NCI-H1105 treated with DMSO at 0.1 percent for 48 hours (cell line): ENCODE measurements around the gene SLC35F3.
A peak's percentile ranks its signal among the peaks of the same experiment; 100 is the strongest.
"Not testable (repeated sequence)": the region's sequence is repeated elsewhere in the genome, so short reads cannot be mapped to it uniquely, and the experiment has no call there.

Experiments used
- DNase-seq: peaks from one replicate; lab custom pipeline; 2025; lab: John Stamatoyannopoulos, UW

Gene SLC35F3

DNA sequence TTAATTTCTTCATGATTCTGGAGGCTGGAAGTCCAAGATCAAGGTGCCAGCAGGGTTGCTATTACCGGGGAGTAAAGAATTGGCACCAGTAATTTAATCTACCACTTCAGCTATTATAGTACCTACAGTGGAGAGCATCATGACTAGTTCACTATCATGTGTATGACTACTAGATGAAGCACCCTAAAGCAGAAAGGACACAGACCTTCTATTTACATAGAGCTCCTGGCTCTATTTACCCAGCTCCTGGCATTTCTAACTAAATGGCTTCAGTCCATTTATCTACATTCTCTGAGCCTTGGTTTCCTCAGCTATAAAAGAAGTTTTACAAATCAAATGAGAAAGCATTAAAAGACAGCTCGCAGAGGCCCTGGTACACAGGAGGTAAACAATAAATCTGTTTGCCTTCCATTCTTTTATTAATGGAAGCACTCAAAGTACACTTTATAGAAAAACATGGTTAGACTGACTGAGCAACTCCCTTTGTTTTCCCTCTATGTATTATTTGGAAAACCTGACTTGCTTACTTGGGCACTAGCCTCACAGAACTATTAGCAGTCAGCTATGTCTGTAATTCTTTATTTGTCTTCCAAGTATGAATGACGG, 203.0 kb downstream of the SLC35F3 start:
- peak; percentile 29 for DNase-seq

DNA sequence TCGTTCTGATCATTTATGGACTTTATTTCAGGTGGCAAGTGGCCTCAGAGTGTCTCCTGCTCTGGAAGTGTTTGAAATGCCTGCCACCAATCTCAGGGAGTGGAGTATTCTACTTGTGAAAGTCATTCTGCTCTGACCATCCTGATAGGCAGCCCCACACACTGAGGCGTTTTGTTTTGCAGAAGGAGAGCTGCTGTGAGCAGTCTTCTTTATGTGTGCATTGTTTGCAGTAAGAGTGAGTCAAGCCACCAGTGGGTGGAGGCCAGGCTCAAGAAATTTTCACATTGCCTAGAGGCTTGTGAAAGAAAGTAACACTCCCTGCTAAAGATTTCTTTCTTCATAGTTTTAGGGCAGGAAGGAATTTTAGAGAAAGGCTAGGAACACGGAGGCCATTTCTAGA, 204.4 kb downstream of the SLC35F3 start:
- no peak for DNase-seq

GRCh38 chr1:234109840-234110239, 205.4 kb downstream of the SLC35F3 start:
- DNase-seq, result no peak

DNA sequence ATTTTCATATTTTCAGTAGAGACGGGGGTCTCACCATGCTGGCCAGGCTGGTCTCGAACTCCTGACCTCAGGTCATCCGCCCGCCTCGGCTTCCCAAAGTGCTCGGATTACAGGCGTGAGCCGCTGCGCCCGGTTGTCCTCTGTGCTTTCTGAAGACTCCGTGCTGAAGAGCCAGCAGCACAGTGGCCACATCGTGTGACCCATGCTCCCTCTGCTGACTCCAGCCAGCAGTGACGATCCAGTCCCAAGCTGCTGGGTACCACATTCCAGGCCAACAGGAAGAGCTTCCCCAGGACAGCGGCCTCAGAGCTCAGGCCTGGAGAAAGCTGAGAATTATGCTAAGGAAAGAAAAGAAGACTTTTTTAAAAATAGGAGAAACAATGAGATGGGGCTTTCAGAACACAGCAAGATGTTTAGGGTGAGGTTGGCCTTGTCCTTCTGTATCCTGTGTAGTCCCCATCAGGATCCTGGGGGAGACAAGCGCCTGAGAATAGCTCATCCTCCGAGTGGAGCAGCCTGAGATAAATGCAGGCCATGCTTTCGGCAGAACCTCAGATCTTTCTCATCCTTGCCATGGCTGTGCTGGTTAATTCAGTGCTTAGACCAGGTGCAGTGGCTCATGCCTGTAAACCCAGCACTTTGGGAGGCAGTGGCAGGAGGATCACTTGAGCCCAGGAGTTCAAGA, 207.1 kb downstream of the SLC35F3 start:
- DNase-seq, result no peak

DNA sequence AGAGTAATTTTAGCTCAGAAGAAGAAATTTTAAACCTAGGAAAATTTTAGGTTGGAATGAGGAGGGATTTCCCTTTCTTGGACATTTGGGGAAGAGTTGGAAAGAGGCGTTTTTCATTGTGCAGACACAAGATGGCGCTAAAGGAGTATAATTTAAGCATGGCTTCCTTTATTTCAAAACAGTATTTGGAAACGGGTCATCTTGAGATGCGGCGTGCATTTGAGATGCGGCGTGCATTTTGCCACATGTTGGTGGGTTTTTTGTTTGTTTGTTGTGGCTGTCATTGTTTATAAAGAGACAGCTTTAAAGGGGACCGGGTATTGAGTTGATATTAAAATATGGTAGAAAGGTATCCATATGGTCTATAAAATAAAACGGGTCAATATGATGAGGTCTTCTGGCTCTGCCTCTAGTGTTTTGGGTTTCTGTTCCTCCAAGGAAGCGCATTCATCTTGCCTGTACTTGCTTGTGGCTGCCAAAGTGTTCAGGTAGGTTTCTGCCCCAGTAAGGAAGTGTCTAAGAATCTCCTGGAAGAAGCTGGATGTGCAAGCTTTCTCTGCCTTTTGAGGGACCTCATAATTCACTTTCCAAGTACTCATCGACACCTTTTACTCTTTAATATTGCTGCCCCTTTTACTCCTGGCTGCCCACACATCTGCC, 210.3 kb downstream of the SLC35F3 start:
- peak; percentile 48 for DNase-seq

GRCh38 chr1:234118911-234119310, 214.4 kb downstream of the SLC35F3 start:
- DNase-seq, result no peak

GRCh38 chr1:234119431-234119830, 215.0 kb downstream of the SLC35F3 start:
- DNase-seq, result no peak

- DNase-seq, result no peak
Measured at GRCh38 chr1:234120327-234120944, 216.0 kb downstream of the SLC35F3 start.

- DNase-seq, result not testable (repeated sequence)
Measured at GRCh38 chr1:234121659-234122058, 217.2 kb downstream of the SLC35F3 start.

- DNase-seq, result not testable (repeated sequence)
Measured at GRCh38 chr1:234122571-234122970, 218.1 kb downstream of the SLC35F3 start.

DNA sequence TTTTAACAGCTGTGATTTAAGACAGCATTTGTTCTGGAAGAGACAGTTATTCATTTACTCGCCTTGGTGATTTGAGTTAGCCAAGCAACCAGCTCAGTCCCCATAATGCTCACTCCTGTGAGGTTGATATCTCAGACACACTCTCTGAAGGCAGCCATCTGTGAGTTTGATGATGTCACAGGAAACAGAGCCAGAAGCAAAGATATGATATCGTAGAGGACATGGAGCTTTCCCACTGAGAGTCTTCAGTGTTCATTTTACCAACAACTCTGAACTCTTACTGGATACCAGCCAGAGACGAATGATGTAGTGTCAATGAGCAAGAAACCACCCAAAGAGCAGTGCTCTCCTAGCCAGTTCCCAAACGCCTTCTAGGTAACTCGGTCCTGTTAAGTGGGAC, 219.4 kb downstream of the SLC35F3 start:
- no peak for DNase-seq

GRCh38 chr1:234125283-234125682, 220.8 kb downstream of the SLC35F3 start:
- DNase-seq, result no peak

- DNase-seq, result no peak
Measured at GRCh38 chr1:234125714-234126113, 221.2 kb downstream of the SLC35F3 start.

DNA sequence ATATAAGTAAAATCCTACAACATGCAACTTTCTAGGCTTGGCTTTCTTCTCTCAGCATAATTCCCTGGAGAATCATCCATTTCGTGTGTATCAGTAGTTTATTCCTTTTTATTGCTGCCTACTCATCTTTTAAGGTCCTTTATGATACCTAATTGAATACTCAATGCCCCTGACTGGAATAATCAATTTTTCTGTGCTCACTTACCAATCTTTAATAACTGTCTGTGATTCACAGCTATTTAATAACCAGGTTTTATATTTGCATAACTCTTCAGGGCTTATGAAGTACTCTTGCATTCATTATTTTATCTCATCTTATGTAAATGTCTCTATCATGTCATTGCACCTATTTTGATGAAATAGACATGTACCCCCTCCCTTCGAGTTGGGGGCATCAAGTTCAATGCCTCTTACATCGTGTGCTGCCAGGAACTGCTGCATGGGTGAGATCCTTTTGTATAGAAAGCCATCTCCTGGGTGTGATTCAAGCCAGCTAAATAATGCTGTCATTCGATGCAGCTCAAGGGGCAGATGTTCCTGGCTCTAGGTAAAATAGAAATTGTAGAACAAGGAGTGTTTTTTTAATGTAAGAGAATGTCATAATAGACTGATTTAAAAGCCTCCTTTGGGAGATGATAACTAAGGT, 222.7 kb downstream of the SLC35F3 start:
- DNase-seq, result no peak

GRCh38 chr1:234132795-234133194, 228.3 kb downstream of the SLC35F3 start:
- DNase-seq, result no peak

GRCh38 chr1:234134878-234135277, 230.4 kb downstream of the SLC35F3 start:
- DNase-seq, result no peak

DNA sequence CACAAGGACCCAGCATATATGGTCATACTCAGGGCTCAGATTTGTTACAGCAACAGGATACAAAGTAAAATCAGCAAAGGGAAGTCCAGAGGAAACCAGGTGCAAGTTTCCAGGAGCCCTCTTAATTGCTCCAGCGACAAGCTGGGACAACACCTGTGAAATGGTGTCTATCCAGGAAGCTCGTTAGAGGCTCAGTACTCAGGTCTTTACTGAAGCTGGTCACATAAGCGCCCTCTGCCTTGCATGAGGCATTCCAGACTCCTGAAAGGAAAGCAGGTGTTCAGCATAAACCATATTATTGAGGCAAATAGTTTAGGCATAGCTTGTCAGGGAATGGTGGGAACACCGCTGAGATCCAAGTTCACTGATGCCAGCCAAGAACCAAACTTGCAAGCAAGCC, 231.0 kb downstream of the SLC35F3 start:
- peak; percentile 69 for DNase-seq

DNA sequence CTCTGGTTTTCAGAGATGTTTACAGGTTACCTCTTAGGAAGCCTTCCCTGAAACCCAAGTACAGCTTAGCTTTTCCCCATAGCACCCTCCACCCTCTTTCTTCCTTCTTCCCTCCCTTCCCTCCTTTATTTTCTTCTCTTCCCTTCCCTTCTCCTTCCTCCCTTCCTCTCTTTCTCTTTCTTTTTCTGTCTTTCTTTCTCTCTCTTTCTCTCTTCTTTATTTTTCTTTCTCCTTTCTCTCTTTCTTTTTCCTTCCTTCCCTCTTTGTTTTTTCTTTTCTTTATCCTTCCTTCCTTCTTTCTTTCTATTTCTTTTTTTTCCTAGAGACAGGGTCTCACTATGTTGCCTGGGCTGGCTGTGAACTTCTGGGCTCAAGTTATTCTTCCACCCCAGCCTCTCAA, 231.6 kb downstream of the SLC35F3 start:
- DNase-seq, result no peak

DNA sequence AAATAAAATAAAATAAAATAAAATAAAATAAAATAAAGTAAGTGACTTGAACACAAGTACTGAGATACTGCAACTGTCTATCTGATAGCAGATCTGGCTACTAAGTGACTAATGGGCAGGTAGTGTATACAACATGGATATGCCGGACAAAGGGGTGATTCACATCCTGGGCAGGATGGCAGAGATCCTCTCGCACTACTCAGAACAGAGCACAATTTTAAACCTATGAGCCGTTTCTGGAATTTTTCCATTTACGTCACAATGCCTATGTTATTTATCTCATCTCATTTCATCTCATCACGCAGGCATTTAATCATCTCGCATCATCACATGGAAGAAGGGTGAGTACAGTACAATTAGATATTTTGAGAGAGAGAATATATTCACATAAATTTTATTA, 235.5 kb downstream of the SLC35F3 start:
- no peak for DNase-seq

GRCh38 chr1:234140388-234140787, 235.9 kb downstream of the SLC35F3 start:
- no peak for DNase-seq

GRCh38 chr1:234141006-234141405, 236.5 kb downstream of the SLC35F3 start:
- no peak for DNase-seq

DNA sequence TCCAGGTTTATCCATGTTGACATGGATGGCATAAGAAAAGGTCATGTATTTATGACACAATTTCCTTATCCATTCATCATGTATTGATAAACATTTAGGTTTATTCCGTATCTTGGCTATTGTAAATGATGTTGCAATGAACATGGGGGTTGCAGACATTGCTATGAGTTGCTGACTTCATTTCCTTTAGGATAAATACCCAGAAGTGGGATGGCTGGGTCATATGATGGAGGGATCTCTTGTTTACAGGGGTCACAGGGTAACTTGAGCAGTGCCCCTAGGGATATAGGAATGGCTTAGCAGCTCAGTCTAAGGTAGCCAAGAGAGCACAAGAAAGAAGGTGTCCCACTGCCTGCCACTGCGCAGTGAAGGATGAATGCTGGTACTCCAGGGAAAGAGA, 239.2 kb downstream of the SLC35F3 start:
- no peak for DNase-seq
